Esophagus squamous epithelium (tissue), 5 donors: Measurements from ENCODE around the gene ESRRB. TPM values are rescaled to one million over a fixed set of nuclear protein-coding genes. Genes with fewer than 3 reads are reported as not detected.

ENCODE experiments used
- DNase-seq: peaks from one replicate; lab custom pipeline; 2025; lab: John Stamatoyannopoulos, UW
- H3K27ac ChIP-seq, 4 donors: fragments of 200-600 bp; sonication (generic); one replicate each; pipeline ENCODE4 v1.5.1; 2016 to 2019; ENCODE audit warnings: mild to moderate bottlenecking in 1 of 4
- H3K27me3 ChIP-seq, 4 donors: fragments of 200-600 bp; sonication (generic); 1 replicate in 3 of 4; 2 replicates in 1 of 4; pipeline versions ENCODE4 v1.5.1 to v1.6.0; 2017 to 2021; ENCODE audit warnings: antibody characterized with exemption in 1 of 4
- H3K36me3 ChIP-seq, 3 donors: fragments of 200-600 bp; sonication (generic); one replicate each; pipeline ENCODE4 v1.5.1; 2016 to 2019
- H3K4me1 ChIP-seq, 3 donors: fragments of 200-600 bp; sonication (generic); one replicate each; pipeline ENCODE4 v1.5.1; 2017 to 2019
- H3K4me3 ChIP-seq, 4 donors: fragments of 200-600 bp; sonication (generic); 1 replicate in 3 of 4; 2 replicates in 1 of 4; pipeline ENCODE4 v1.5.1; 2016 to 2019; ENCODE audit warnings: mild to moderate bottlenecking in 2 of 4, moderate library complexity in 1 of 4
- H3K9me3 ChIP-seq, 3 donors: fragments of 200-600 bp; sonication (generic); one replicate each; pipeline ENCODE4 v1.5.1; 2016 to 2019
- POLR2A ChIP-seq, 4 donors: fragments of 450-650 bp; IDR thresholded peaks; one replicate each; pipeline ENCODE4 v1.6.1; 2017; ENCODE audit warnings: antibody characterized with exemption in 4 of 4, mild to moderate bottlenecking in 4 of 4, moderate library complexity in 3 of 4
- WGBS, 2 donors: methylation state at CpG; one replicate each; pipeline ENCODE4 v1.1.5; 2018; 5-methylcytosine and 5-hydroxymethylcytosine counted together
- intact Hi-C: fragments of 100-400 bp; cut with DNase I; formaldehyde crosslinking; loops from one replicate; pipeline ENCODE4 v1.15.0; 2022
- total RNA-seq, 4 donors: library from RNA; depleted of rRNA; stranded (reverse); fragments of >200 nt; gene quantifications; one replicate each; pipeline ENCODE4 v1.1.0, GENCODE V29; 2016
- TF ChIP-seq, protein P1 (sequence below), 6 experiments: fragments of 450-650 bp in 4 of 6; fragments of 200-600 bp in 2 of 6; sonication (generic) in 2 of 6; IDR thresholded peaks; one replicate each; pipeline ENCODE4 v1.5.1; 2016 to 2019; ENCODE audit warnings: antibody characterized with exemption in 6 of 6, mild to moderate bottlenecking in 4 of 6, moderate library complexity in 4 of 6
- donor health status: DM: yes; HTN: yes; CAD: no.

Gene ESRRB
- total RNA-seq, 4 donors from 2014 or later, result not detected

DNA sequence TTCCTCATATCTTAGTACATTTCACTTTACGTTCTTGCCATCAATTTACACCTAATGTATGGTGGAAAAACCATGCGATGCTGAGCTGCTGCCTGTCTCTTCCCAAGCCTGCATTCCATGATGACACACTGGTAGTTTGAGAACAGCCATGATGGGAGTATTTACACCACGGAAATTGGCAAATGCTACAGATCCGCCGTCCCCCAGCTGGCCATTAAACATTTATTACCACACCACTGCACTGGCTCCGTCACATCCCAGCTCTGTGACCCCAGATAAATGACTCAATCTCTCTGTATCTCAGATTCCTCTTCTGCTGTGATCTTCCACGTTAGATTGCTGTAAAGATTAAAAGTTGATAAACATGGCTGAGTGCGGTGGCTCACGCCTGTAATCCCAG, 13.9 kb downstream of the ESRRB start:
- Histone ChIP-seq H3K4me1 (no peaks in the 10 kb centered on the region), H3K27ac (no peak overlapping the region), H3K4me3 (no peak overlapping the region), H3K36me3 (no peaks in the 10 kb centered on the region), H3K9me3 (no peaks in the 10 kb centered on the region), H3K27me3 (peaks cover 0 to 47% (median 0%) of the 10 kb centered on the region in 4 donors)
- 83 to 86% methylated on average over 9 of the region's 9 CpGs for WGBS, 2 donors
- intact Hi-C loops, result loop anchor here (10.0 kb wide), 1 partner anchor 335 kb away; no protein-coding TSS in a partner anchor
- TF ChIP-seq POLR2A (IDR thresholded peaks at IDR 0.05), result no peak
- TF ChIP-seq, protein P1, sequence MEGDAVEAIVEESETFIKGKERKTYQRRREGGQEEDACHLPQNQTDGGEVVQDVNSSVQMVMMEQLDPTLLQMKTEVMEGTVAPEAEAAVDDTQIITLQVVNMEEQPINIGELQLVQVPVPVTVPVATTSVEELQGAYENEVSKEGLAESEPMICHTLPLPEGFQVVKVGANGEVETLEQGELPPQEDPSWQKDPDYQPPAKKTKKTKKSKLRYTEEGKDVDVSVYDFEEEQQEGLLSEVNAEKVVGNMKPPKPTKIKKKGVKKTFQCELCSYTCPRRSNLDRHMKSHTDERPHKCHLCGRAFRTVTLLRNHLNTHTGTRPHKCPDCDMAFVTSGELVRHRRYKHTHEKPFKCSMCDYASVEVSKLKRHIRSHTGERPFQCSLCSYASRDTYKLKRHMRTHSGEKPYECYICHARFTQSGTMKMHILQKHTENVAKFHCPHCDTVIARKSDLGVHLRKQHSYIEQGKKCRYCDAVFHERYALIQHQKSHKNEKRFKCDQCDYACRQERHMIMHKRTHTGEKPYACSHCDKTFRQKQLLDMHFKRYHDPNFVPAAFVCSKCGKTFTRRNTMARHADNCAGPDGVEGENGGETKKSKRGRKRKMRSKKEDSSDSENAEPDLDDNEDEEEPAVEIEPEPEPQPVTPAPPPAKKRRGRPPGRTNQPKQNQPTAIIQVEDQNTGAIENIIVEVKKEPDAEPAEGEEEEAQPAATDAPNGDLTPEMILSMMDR (IDR thresholded peaks at IDR 0.05), result no peak
- no peak for DNase-seq

- H3K27ac ChIP-seq, result no peak overlapping the region
- TF ChIP-seq POLR2A (IDR thresholded peaks at IDR 0.05), result no peak
- TF ChIP-seq, protein P1 (IDR thresholded peaks at IDR 0.05), result no peak
- H3K27me3 ChIP-seq, result peaks cover 0 to 39% (median 0%) of the 10 kb centered on the region in 4 donors
- H3K4me3 ChIP-seq, result no peak overlapping the region
- no peaks in the 10 kb centered on the region for H3K9me3 ChIP-seq
- 88 to 92% methylated on average over 6 to 7 of the region's 7 CpGs for WGBS, 2 donors
- DNase-seq, result no peak
- no peaks in the 10 kb centered on the region for H3K4me1 ChIP-seq
- H3K36me3 ChIP-seq, result no peaks in the 10 kb centered on the region
- intact Hi-C loops, result no loop called here
Observed at GRCh38 chr14:76390621-76391020, 14.7 kb downstream of the ESRRB start.

GRCh38 chr14:76391981-76392690, 16.2 kb downstream of the ESRRB start:
- peaks cover 0 to 32% (median 0%) of the 10 kb centered on the region in 4 donors for H3K27me3 ChIP-seq
- no peak for DNase-seq
- no peak overlapping the region for H3K27ac ChIP-seq
- intact Hi-C loops, result no loop called here
- H3K36me3 ChIP-seq, result no peaks in the 10 kb centered on the region
- H3K9me3 ChIP-seq, result no peaks in the 10 kb centered on the region
- TF ChIP-seq POLR2A (IDR thresholded peaks at IDR 0.05), result no peak
- TF ChIP-seq, protein P1 (IDR thresholded peaks at IDR 0.05), result no peak
- H3K4me1 ChIP-seq, result no peaks in the 10 kb centered on the region
- no peak overlapping the region for H3K4me3 ChIP-seq
- WGBS, 2 donors, result 68 to 100% methylated on average over 1 to 8 of the region's 12 CpGs

- DNase-seq, result no peak
- Histone ChIP-seq H3K4me1 (no peaks in the 10 kb centered on the region), H3K9me3 (no peaks in the 10 kb centered on the region), H3K4me3 (no peak overlapping the region), H3K27ac (no peak overlapping the region), H3K36me3 (no peaks in the 10 kb centered on the region), H3K27me3 (peaks cover 0 to 32% (median 0%) of the 10 kb centered on the region in 4 donors)
- intact Hi-C loops, result no loop called here
- TF ChIP-seq, protein P1 (IDR thresholded peaks at IDR 0.05), result no peak
- TF ChIP-seq POLR2A (IDR thresholded peaks at IDR 0.05), result no peak
- 76 to 80% methylated on average over 4 to 5 of the region's 5 CpGs for WGBS, 2 donors
Observed at GRCh38 chr14:76394569-76394968, 18.6 kb downstream of the ESRRB start.

DNA sequence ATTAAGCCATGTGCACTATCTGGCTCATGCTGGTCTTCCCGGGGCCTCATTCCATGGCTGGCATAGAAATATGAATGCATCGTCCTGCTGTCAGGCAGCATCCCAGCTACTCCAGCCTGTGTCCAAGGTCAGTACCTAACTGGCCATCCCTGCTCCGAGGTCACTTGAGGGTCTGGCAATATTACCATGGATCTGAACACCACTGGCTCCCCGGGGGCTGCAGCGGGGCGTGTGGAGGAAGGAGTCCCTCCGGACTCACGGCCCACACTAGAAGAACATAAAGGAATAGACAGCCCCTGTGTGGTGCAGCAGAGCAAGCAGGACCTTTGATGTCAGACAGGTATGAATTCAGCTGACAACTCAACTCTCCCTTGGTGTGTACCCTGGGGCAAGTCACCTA, 19.2 kb downstream of the ESRRB start:
- Histone ChIP-seq H3K27me3 (peaks cover 0 to 38% (median 0%) of the 10 kb centered on the region in 4 donors), H3K4me3 (no peak overlapping the region), H3K36me3 (no peaks in the 10 kb centered on the region), H3K4me1 (no peaks in the 10 kb centered on the region), H3K9me3 (no peaks in the 10 kb centered on the region), H3K27ac (no peak overlapping the region)
- no peak for DNase-seq
- 86% methylated on average over 1 of the region's 8 CpGs; no CpG with 5 or more reads in 1 of the 2 donors for WGBS, 2 donors
- intact Hi-C loops, result no loop called here
- TF ChIP-seq POLR2A (IDR thresholded peaks at IDR 0.05), result no peak
- TF ChIP-seq, protein P1 (IDR thresholded peaks at IDR 0.05), result no peak
